Prostate gland (tissue), 2 donors: ENCODE results near the gene CLK3.

Experiments
- CTCF ChIP-seq, 4 experiments: fragments of 200-600 bp in 2 of 4; fragments of 450-650 bp in 2 of 4; sonication (generic) in 2 of 4; IDR thresholded peaks; 1 replicate in 3 of 4; 2 replicates in 1 of 4; pipeline ENCODE4 v1.5.1; 2016 to 2019; ENCODE audit warnings: antibody characterized with exemption in 4 of 4, mild to moderate bottlenecking in 2 of 4, moderate library complexity in 2 of 4
- POLR2A ChIP-seq: fragments of 450-650 bp; IDR thresholded peaks from one replicate; pipeline ENCODE4 v1.6.1; 2016; ENCODE audit warnings: antibody characterized with exemption, mild to moderate bottlenecking
- POLR2AphosphoS5 ChIP-seq: sonication (generic); formaldehyde crosslinking; IDR thresholded peaks from one replicate; pipeline ENCODE4 v1.6.1; 2017; ENCODE audit warnings: antibody characterized with exemption

DNA sequence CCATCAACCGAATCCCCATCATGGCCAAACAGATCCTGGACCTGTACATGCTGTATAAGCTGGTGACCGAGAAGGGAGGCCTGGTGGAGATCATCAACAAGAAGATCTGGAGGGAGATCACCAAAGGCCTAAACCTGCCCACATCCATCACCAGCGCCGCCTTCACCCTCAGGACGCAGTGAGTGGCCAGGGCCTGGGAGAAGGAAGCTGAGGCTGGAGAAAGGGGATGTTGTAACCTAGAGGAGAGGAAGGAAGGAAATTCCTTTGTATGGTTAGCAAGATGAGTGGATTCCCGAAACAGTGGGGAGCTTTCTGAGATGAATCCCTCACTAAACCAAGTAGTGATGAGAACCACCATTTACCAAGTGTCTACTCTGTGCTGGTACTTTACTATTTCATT lies 25.8 kb upstream of the CLK3 start:
- TF ChIP-seq CTCF (IDR thresholded peaks at IDR 0.05) (no peak), POLR2AphosphoS5 (no peak), POLR2A (no peak)
